HUES64 (cell line): ENCODE results near the gene ELF1.

Experiments used
- H3K27ac ChIP-seq: 2 replicates; pipeline ENCODE4 v1.7.0; 2013; ENCODE audit warnings: low read depth, low read length, inconsistent platforms
- H3K27me3 ChIP-seq: 2 replicates; pipeline ENCODE4 v1.6.1; 2013; ENCODE audit warnings: mild to moderate bottlenecking, low read length; ENCODE audit not compliant: insufficient read depth
- H3K36me3 ChIP-seq: 2 replicates; pipeline ENCODE4 v1.6.1; 2013; ENCODE audit warnings: mild to moderate bottlenecking, low read length; ENCODE audit not compliant: insufficient read depth
- H3K4me1 ChIP-seq: 2 replicates; pipeline ENCODE4 v1.6.1; 2013; ENCODE audit warnings: mild to moderate bottlenecking, low read length, moderate library complexity; ENCODE audit not compliant: insufficient read depth
- H3K4me3 ChIP-seq: 2 replicates; pipeline ENCODE4 v1.5.1; 2013; ENCODE audit warnings: mild to moderate bottlenecking, low read length, moderate library complexity
- H3K9ac ChIP-seq: 2 replicates; pipeline ENCODE4 v1.6.1; 2013; ENCODE audit warnings: mild to moderate bottlenecking, low read depth, low read length
- H3K9me3 ChIP-seq: 2 replicates; pipeline ENCODE4 v1.6.1; 2013; ENCODE audit warnings: low read depth, low read length; ENCODE audit not compliant: insufficient read depth
- WGBS: fragments of 150-250, 120-280 bp; methylation state at CpG from one replicate; pipeline ENCODE4 v1.1.7; 2013; ENCODE audit warnings: missing lambda C conversion rate; 5-methylcytosine and 5-hydroxymethylcytosine counted together

The ELF1 gene

GRCh38 chr13:41006306-41006705 lies 12.8 kb downstream of the ELF1 start:
- WGBS = 96% methylated on average over 3 of the region's 3 CpGs
- no peak overlapping the region for H3K4me3 ChIP-seq
- no peaks in the 10 kb centered on the region for H3K27me3 ChIP-seq
- H3K27ac ChIP-seq = no peak overlapping the region
- H3K9ac ChIP-seq = no peak overlapping the region
- no peaks in the 10 kb centered on the region for H3K9me3 ChIP-seq
- peaks cover 33% of the 10 kb centered on the region for H3K4me1 ChIP-seq
- H3K36me3 ChIP-seq = no peaks in the 10 kb centered on the region

GRCh38 chr13:41005704-41006103 lies 13.4 kb downstream of the ELF1 start:
- Histone ChIP-seq H3K36me3 (no peaks in the 10 kb centered on the region), H3K4me3 (no peak overlapping the region), H3K27ac (no peak overlapping the region), H3K4me1 (peaks cover 33% of the 10 kb centered on the region), H3K9ac (no peak overlapping the region), H3K27me3 (no peaks in the 10 kb centered on the region), H3K9me3 (no peaks in the 10 kb centered on the region)

- no peaks in the 10 kb centered on the region for H3K27me3 ChIP-seq
- no peaks in the 10 kb centered on the region for H3K36me3 ChIP-seq
- no peaks in the 10 kb centered on the region for H3K9me3 ChIP-seq
- no peak overlapping the region for H3K4me3 ChIP-seq
- 93% methylated on average over 4 of the region's 4 CpGs for WGBS
- no peak overlapping the region for H3K27ac ChIP-seq
- H3K9ac ChIP-seq = no peak overlapping the region
- peaks cover 33% of the 10 kb centered on the region for H3K4me1 ChIP-seq
Measured at GRCh38 chr13:41004875-41005693, 14.0 kb downstream of the ELF1 start.

- no peak overlapping the region for H3K27ac ChIP-seq
- peaks cover 28% of the 10 kb centered on the region for H3K4me1 ChIP-seq
- H3K9ac ChIP-seq = no peak overlapping the region
- H3K27me3 ChIP-seq = no peaks in the 10 kb centered on the region
- WGBS = 100% methylated on average over 1 of the region's 2 CpGs
- H3K36me3 ChIP-seq = no peaks in the 10 kb centered on the region
- no peaks in the 10 kb centered on the region for H3K9me3 ChIP-seq
- no peak overlapping the region for H3K4me3 ChIP-seq
Measured at GRCh38 chr13:41002606-41003005, 16.5 kb downstream of the ELF1 start.

GRCh38 chr13:41001695-41002094 lies 17.4 kb downstream of the ELF1 start:
- no peak overlapping the region for H3K9ac ChIP-seq
- no peak overlapping the region for H3K27ac ChIP-seq
- 92% methylated on average over 5 of the region's 5 CpGs for WGBS
- H3K9me3 ChIP-seq = no peaks in the 10 kb centered on the region
- H3K4me3 ChIP-seq = no peak overlapping the region
- no peaks in the 10 kb centered on the region for H3K36me3 ChIP-seq
- H3K4me1 ChIP-seq = peaks cover 19% of the 10 kb centered on the region; the same call in 1 of the 2 replicates
- no peaks in the 10 kb centered on the region for H3K27me3 ChIP-seq

- 89% methylated on average over 3 of the region's 3 CpGs for WGBS
- Histone ChIP-seq H3K36me3 (no peaks in the 10 kb centered on the region), H3K27me3 (no peaks in the 10 kb centered on the region), H3K9me3 (no peaks in the 10 kb centered on the region), H3K4me1 (peaks cover 8% of the 10 kb centered on the region; the same call in 1 of the 2 replicates), H3K9ac (no peak overlapping the region), H3K4me3 (no peak overlapping the region), H3K27ac (no peak overlapping the region)
Measured at GRCh38 chr13:40999416-40999815, 19.7 kb downstream of the ELF1 start.

GRCh38 chr13:40996426-40997092 lies 22.6 kb downstream of the ELF1 start:
- no peaks in the 10 kb centered on the region for H3K27me3 ChIP-seq
- peaks cover 10% of the 10 kb centered on the region for H3K4me1 ChIP-seq
- H3K9ac ChIP-seq = no peak overlapping the region
- no peak overlapping the region for H3K27ac ChIP-seq
- no peak overlapping the region for H3K4me3 ChIP-seq
- H3K36me3 ChIP-seq = no peaks in the 10 kb centered on the region
- H3K9me3 ChIP-seq = no peaks in the 10 kb centered on the region
- WGBS = 93% methylated on average over 5 of the region's 5 CpGs

GRCh38 chr13:40995997-40996396 lies 23.1 kb downstream of the ELF1 start:
- H3K36me3 ChIP-seq = no peaks in the 10 kb centered on the region
- H3K4me3 ChIP-seq = no peak overlapping the region
- no peaks in the 10 kb centered on the region for H3K27me3 ChIP-seq
- H3K9ac ChIP-seq = no peak overlapping the region
- H3K4me1 ChIP-seq = peaks cover 10% of the 10 kb centered on the region
- no peak overlapping the region for H3K27ac ChIP-seq
- no peaks in the 10 kb centered on the region for H3K9me3 ChIP-seq

GRCh38 chr13:40994581-40995230 lies 24.4 kb downstream of the ELF1 start:
- WGBS = 92% methylated on average over 5 of the region's 6 CpGs
- Histone ChIP-seq H3K27ac (no peak overlapping the region), H3K9me3 (no peaks in the 10 kb centered on the region), H3K27me3 (no peaks in the 10 kb centered on the region), H3K4me3 (no peak overlapping the region), H3K36me3 (no peaks in the 10 kb centered on the region), H3K4me1 (peaks cover 10% of the 10 kb centered on the region), H3K9ac (no peak overlapping the region)

GRCh38 chr13:40993987-40994386 lies 25.1 kb downstream of the ELF1 start:
- Histone ChIP-seq H3K27ac (no peak overlapping the region), H3K27me3 (no peaks in the 10 kb centered on the region), H3K4me1 (peaks cover 10% of the 10 kb centered on the region), H3K4me3 (no peak overlapping the region), H3K36me3 (no peaks in the 10 kb centered on the region), H3K9ac (no peak overlapping the region), H3K9me3 (no peaks in the 10 kb centered on the region)
